ENCODE data around the gene MAP1LC3B.

GRCh38 chr16:87371261-87371866, 20.8 kb upstream of the MAP1LC3B start:
- TF ChIP-seq, protein P1, sequence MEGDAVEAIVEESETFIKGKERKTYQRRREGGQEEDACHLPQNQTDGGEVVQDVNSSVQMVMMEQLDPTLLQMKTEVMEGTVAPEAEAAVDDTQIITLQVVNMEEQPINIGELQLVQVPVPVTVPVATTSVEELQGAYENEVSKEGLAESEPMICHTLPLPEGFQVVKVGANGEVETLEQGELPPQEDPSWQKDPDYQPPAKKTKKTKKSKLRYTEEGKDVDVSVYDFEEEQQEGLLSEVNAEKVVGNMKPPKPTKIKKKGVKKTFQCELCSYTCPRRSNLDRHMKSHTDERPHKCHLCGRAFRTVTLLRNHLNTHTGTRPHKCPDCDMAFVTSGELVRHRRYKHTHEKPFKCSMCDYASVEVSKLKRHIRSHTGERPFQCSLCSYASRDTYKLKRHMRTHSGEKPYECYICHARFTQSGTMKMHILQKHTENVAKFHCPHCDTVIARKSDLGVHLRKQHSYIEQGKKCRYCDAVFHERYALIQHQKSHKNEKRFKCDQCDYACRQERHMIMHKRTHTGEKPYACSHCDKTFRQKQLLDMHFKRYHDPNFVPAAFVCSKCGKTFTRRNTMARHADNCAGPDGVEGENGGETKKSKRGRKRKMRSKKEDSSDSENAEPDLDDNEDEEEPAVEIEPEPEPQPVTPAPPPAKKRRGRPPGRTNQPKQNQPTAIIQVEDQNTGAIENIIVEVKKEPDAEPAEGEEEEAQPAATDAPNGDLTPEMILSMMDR (IDR thresholded peaks at IDR 0.05): no peak
- no peak for TF ChIP-seq POLR2A (IDR thresholded peaks at IDR 0.05)
